HCT116 (cell line): ENCODE data around the gene SNX4. TPM values are rescaled to one million over a fixed set of nuclear protein-coding genes. Genes with fewer than 3 reads are reported as not detected.
"Not testable (repeated sequence)": the region's sequence is repeated elsewhere in the genome, so short reads cannot be mapped to it uniquely, and the experiment has no call there.

Experiments used
- ATAC-seq: fragments of 200-7000 bp; cut with Tn5 transposase; 2 replicates; pipeline ENCODE4 v1.9.1; 2020; ENCODE audit warnings: mild to moderate bottlenecking, moderate library complexity
- BruUV-seq: library from RNA; stranded (reverse); fragments of 400-500 nt; replicated peaks from 2 replicates; lab custom pipeline; 2021; lab: Mats Ljungman, UMichigan
- CTCF ChIA-PET: fragments of 300-600 bp; sonication (Branson Sonifier 250); formaldehyde crosslinking; loops from one replicate; lab custom pipeline; 2021; ENCODE audit warnings: antibody characterized with exemption; lab: Charles Lee
- POLR2A ChIA-PET: fragments of 300-600, 350-600 bp; sonication (Branson Sonifier 250); formaldehyde crosslinking; loops from one replicate; lab custom pipeline; 2021; ENCODE audit warnings: antibody characterized with exemption; lab: Charles Lee
- RAD21 ChIA-PET, 2 experiments: fragments of 300-600 bp; sonication (Branson Sonifier 250); formaldehyde crosslinking; loops; one replicate each; lab custom pipeline; 2023; ENCODE audit warnings: low total read pairs in 2 of 2; ENCODE audit not compliant: uncharacterized antibody in 2 of 2, unreplicated experiment in 2 of 2, low non-redundant PET in 1 of 2; lab: Charles Lee
- DNase-seq: peaks from one replicate; pipeline ENCODE4 v3.0.0-alpha.2; 2010; ENCODE audit warnings: low read depth, low spot score
- H2AFZ ChIP-seq: fragments of 200-600 bp; shearing (Covaris generic), sonication (generic); 2 replicates; pipeline ENCODE4 v1.6.1; 2017; ENCODE audit warnings: low read depth, mixed run types, mixed read lengths, antibody characterized with exemption, low read length; ENCODE audit not compliant: poor library complexity, severe bottlenecking
- H3K27ac ChIP-seq: 2 replicates; pipeline ENCODE4 v1.5.1; 2012; ENCODE audit warnings: low read depth, low read length
- H3K27me3 ChIP-seq: fragments of 200-600 bp; sonication (generic); 2 replicates; pipeline ENCODE4 v1.6.1; 2016; ENCODE audit warnings: mixed run types, low read length, mixed read lengths; ENCODE audit not compliant: insufficient read depth
- H3K36me3 ChIP-seq, 2 experiments: fragments of 200-500 bp in 1 of 2; fragments of 200-600 bp in 1 of 2; sonication (Bioruptor generic) in 1 of 2; sonication (generic) in 1 of 2; 2 replicates each; pipeline versions ENCODE4 v1.5.1 to v1.6.1; 2014 to 2016; ENCODE audit warnings: low read length in 2 of 2, inconsistent platforms in 1 of 2, mixed read lengths in 1 of 2, mixed run types in 1 of 2; ENCODE audit not compliant: insufficient read depth in 2 of 2, control insufficient read depth in 1 of 2
- H3K4me1 ChIP-seq, 2 experiments: fragments of 200-600 bp in 1 of 2; sonication (generic) in 1 of 2; 2 replicates each; pipeline versions ENCODE4 v1.5.1 to v1.6.1; 2012 to 2017; ENCODE audit warnings: low read length in 2 of 2, inconsistent platforms in 1 of 2, mild to moderate bottlenecking in 1 of 2, mixed read lengths in 1 of 2, mixed run types in 1 of 2, moderate library complexity in 1 of 2; ENCODE audit not compliant: insufficient read depth in 2 of 2, control insufficient read depth in 1 of 2
- H3K4me2 ChIP-seq: fragments of 200-600 bp; sonication (generic); 2 replicates; pipeline ENCODE4 v1.6.1; 2017; ENCODE audit warnings: mixed run types, low read length, mixed read lengths
- H3K4me3 ChIP-seq, 2 experiments: fragments of 200-600 bp in 1 of 2; sonication (generic) in 1 of 2; replicated peaks in 1 of 2; 2 replicates each; pipeline ENCODE4 v1.5.1; 2011 to 2016; ENCODE audit warnings: low read length in 2 of 2, control low read depth in 1 of 2, low read depth in 1 of 2, mild to moderate bottlenecking in 1 of 2, mixed read lengths in 1 of 2, mixed run types in 1 of 2
- H3K79me2 ChIP-seq: fragments of 200-600 bp; sonication (generic); 2 replicates; pipeline ENCODE4 v1.6.1; 2017; ENCODE audit warnings: mild to moderate bottlenecking, mixed run types, low read length, moderate library complexity, mixed read lengths; ENCODE audit not compliant: insufficient read depth
- H3K9ac ChIP-seq: fragments of 200-600 bp; sonication (generic); 2 replicates; pipeline ENCODE4 v1.6.1; 2016; ENCODE audit warnings: low read length, mixed read lengths
- H3K9me2 ChIP-seq: fragments of 200-600 bp; sonication (generic), shearing (Covaris generic); 2 replicates; pipeline ENCODE4 v1.6.1; 2017; ENCODE audit warnings: mixed run types, mild to moderate bottlenecking, moderate library complexity; ENCODE audit not compliant: insufficient read depth
- H3K9me3 ChIP-seq, 2 experiments: fragments of 200-500 bp in 1 of 2; fragments of 200-600 bp in 1 of 2; sonication (Bioruptor generic) in 1 of 2; sonication (generic) in 1 of 2; 2 replicates each; pipeline ENCODE4 v1.6.1; 2014 to 2017; ENCODE audit warnings: low read length in 2 of 2, mixed read lengths in 2 of 2, inconsistent platforms in 1 of 2, low read depth in 1 of 2, mild to moderate bottlenecking in 1 of 2, mixed run types in 1 of 2, moderate library complexity in 1 of 2; ENCODE audit not compliant: control insufficient read depth in 1 of 2, insufficient read depth in 1 of 2
- H4K20me1 ChIP-seq: fragments of 200-600 bp; sonication (generic), shearing (Covaris generic); 2 replicates; pipeline ENCODE4 v1.6.1; 2017; ENCODE audit warnings: mixed run types, mild to moderate bottlenecking, moderate library complexity; ENCODE audit not compliant: insufficient read depth
- ATF3 ChIP-seq: IDR thresholded peaks from 2 replicates; pipeline ENCODE4 v1.6.1; 2012
- CEBPB ChIP-seq: IDR thresholded peaks from 2 replicates; pipeline ENCODE4 v1.6.1; 2012; ENCODE audit warnings: low read depth
- EZH2 ChIP-seq: fragments of 200-600 bp; sonication (generic); IDR thresholded peaks from 2 replicates; pipeline ENCODE4 v1.6.1; 2017; ENCODE audit warnings: antibody characterized with exemption, mixed run types
- EZH2phosphoT487 ChIP-seq: fragments of 200-600 bp; IDR thresholded peaks from 2 replicates; pipeline ENCODE4 v1.6.1; 2018; ENCODE audit warnings: antibody characterized with exemption, borderline replicate concordance
- FOSL1 ChIP-seq: IDR thresholded peaks from 2 replicates; pipeline ENCODE4 v1.6.1; 2012; ENCODE audit warnings: low read depth
- JUND ChIP-seq: IDR thresholded peaks from 2 replicates; pipeline ENCODE4 v1.6.1; 2012
- MAX ChIP-seq: IDR thresholded peaks from 2 replicates; pipeline ENCODE4 v1.6.1; 2012
- POLR2AphosphoS5 ChIP-seq: IDR thresholded peaks from 2 replicates; pipeline ENCODE4 v1.6.1; 2011; ENCODE audit warnings: mild to moderate bottlenecking, low read depth, low read length, moderate library complexity
- RAD21 ChIP-seq: IDR thresholded peaks from 2 replicates; pipeline ENCODE4 v1.6.1; 2012; ENCODE audit warnings: low read depth, mild to moderate bottlenecking
- REST ChIP-seq: IDR thresholded peaks from 2 replicates; pipeline ENCODE4 v1.6.1; 2012; ENCODE audit warnings: low read depth
- SIN3A ChIP-seq: IDR thresholded peaks from 2 replicates; pipeline ENCODE4 v1.6.1; 2012; ENCODE audit warnings: low read depth
- SRF ChIP-seq: IDR thresholded peaks from 2 replicates; pipeline ENCODE4 v1.6.1; 2012; ENCODE audit warnings: low read depth
- TCF7L2 ChIP-seq: IDR thresholded peaks from 2 replicates; pipeline ENCODE4 v1.7.0; 2011; ENCODE audit warnings: borderline replicate concordance, inconsistent platforms; ENCODE audit not compliant: insufficient read depth, insufficient read length; ENCODE audit errors: extremely low read depth
- YY1 ChIP-seq: IDR thresholded peaks from 2 replicates; pipeline ENCODE4 v1.6.1; 2011; ENCODE audit warnings: low read length, low read depth, moderate library complexity, mild to moderate bottlenecking; ENCODE audit not compliant: insufficient replicate concordance; ENCODE audit errors: extremely low read depth
- ZBTB33 ChIP-seq: IDR thresholded peaks from 2 replicates; pipeline ENCODE4 v1.6.1; 2011; ENCODE audit warnings: mild to moderate bottlenecking, low read length, moderate library complexity; ENCODE audit not compliant: insufficient replicate concordance; ENCODE audit errors: extremely low read depth
- ZFX ChIP-seq: fragments of 450-650 bp; IDR thresholded peaks from 2 replicates; pipeline ENCODE4 v1.6.1; 2017
- ZNF274 ChIP-seq: fragments of 200-500 bp; sonication (Bioruptor generic); IDR thresholded peaks from 2 replicates; pipeline ENCODE4 v1.6.1; 2014; ENCODE audit warnings: mild to moderate bottlenecking, low read depth, low read length, inconsistent platforms
- intact Hi-C: fragments of 100-400 bp; cut with micrococcal nuclease; formaldehyde crosslinking; loops from 2 replicates; pipeline ENCODE4 v1.10.0; 2022
- total RNA-seq: library from RNA; stranded (reverse); gene quantifications from one replicate; pipeline ENCODE4 v1.2.1, GENCODE V29; 2021; ENCODE audit not compliant: unreplicated experiment

SNX4 gene
- total RNA-seq, 1 experiment from 2014 or later, result 21.1 TPM

GRCh38 chr3:125406070-125406469 is 113.9 kb downstream of the SNX4 start:
- ATAC-seq, result no peak
- H3K9me2 ChIP-seq, result no peaks in the 10 kb centered on the region
- H3K9ac ChIP-seq, result no peak overlapping the region
- ChIA-PET CTCF (no interaction called here), RAD21 (no interaction called here), POLR2A (no interaction called here)
- no peak overlapping the region for H3K4me2 ChIP-seq
- H2AFZ ChIP-seq, result no peak overlapping the region
- no peak for DNase-seq
- H3K4me3 ChIP-seq, result no peak overlapping the region
- no peaks in the 10 kb centered on the region for H3K36me3 ChIP-seq
- intact Hi-C loops, result no loop called here
- H3K4me1 ChIP-seq, result peaks cover 0 to 7% of the 10 kb centered on the region in 2 experiments; a peak in 2 of 4 replicates
- no peaks in the 10 kb centered on the region for H3K79me2 ChIP-seq
- H4K20me1 ChIP-seq, result no peaks in the 10 kb centered on the region
- no TSS peak for BruUV-seq
- H3K9me3 ChIP-seq, result no peaks in the 10 kb centered on the region
- no peaks in the 10 kb centered on the region for H3K27me3 ChIP-seq
- TF ChIP-seq POLR2AphosphoS5 (no peak), ATF3 (no peak), YY1 (no peak), CEBPB (no peak), ZBTB33 (no peak), EZH2phosphoT487 (no peak), REST (no peak), ZFX (no peak), TCF7L2 (no peak), EZH2 (no peak), JUND (no peak), ZNF274 (no peak), FOSL1 (no peak), SRF (no peak), SIN3A (no peak), MAX (no peak), RAD21 (no peak)
- no peak overlapping the region for H3K27ac ChIP-seq

- POLR2A ChIA-PET, result not testable (repeated sequence)
Observed at GRCh38 chr3:125405515-125405914, 114.5 kb downstream of the SNX4 start.

More at GRCh38 chr3:125405515-125405914, 114.5 kb downstream of the SNX4 start:
- H3K9me3 ChIP-seq, H2AFZ ChIP-seq, BruUV-seq, H3K4me1 ChIP-seq, H3K36me3 ChIP-seq, H3K27me3 ChIP-seq, H3K4me3 ChIP-seq, H3K4me2 ChIP-seq, H3K9ac ChIP-seq, H3K27ac ChIP-seq, RAD21 ChIA-PET, ATAC-seq, H3K9me2 ChIP-seq, H4K20me1 ChIP-seq, CTCF ChIA-PET, intact Hi-C loops, DNase-seq, H3K79me2 ChIP-seq: not testable (repeated sequence)
